Epidermal melanocyte (primary cell): ENCODE results near the gene B9D1.

ENCODE experiments used
- DNase-seq: peaks from one replicate; pipeline ENCODE4 v3.0.0; 2011; ENCODE audit warnings: low spot score; ENCODE audit not compliant: insufficient read length

B9D1 gene

GRCh38 chr17:19320876-19321275, 41.6 kb downstream of the B9D1 start:
- no peak for DNase-seq

- no peak for DNase-seq
These were observed 42.6 kb downstream of the B9D1 start for GRCh38 chr17:19319771-19320505.

- DNase-seq: no peak
These were observed 43.9 kb downstream of the B9D1 start for GRCh38 chr17:19318611-19319010.

DNA sequence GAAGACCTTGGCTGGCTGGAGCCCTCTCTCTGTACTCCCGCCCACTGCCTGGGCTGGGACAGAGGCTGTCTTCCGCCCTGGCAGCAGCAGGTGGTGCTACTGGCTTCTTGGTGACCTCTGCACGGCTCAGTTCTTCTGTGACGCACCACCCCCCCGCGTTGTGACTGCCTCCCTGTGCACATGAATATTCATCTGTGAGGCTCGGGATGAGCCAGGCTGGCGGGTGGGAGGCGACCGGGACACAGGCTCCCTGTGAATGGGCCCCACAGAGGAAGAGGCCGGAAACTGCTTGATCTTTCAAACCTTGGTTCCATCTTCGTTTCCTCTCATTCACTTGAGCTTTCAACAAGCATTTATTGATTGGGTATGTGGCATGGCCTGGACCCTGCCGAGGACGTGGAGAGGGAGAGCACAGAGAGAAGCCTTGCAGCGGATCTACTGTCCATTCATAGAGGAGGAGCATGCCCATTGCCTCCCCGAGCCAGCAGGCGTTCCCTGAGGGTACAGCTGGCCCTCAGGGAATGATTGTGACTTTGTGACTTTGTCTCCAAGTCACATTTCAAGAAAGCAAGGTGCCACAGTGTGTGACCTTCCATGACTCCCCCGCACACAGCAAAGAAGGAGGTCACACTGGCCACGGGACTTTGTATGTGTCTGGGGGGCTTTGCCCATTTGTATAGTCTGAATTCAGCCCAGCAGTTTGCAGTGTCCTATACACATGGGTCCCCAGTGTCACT, 45.0 kb downstream of the B9D1 start:
- no peak for DNase-seq

DNA sequence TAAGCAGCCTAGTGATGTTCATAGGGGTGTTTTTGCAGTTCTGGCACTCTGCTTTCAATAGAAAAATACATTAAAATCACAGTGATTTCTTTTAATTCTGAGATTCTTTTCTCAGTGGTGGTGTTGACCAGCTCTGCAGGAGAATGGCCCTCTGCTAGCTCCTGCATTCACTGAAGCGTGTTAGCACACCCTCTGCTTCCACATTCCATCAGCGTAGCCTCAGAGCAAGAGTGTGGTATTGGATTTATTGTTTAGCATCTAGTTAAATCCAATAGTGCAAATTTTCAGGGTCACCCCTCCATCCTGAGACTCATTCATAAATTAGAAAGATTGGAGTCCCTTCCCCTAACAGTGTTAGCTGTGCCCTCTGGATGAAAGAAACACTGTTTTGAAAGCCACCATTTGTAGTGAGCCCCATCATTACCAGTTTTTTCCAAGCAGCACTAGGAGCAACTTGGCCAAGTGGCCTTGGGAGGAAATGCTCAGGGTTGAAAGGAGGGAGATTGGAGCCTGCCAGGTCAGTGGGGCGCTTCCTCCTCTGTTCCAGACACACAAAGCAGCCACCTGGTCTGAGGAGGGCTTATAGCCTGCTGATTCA, 45.7 kb downstream of the B9D1 start:
- no peak for DNase-seq

DNA sequence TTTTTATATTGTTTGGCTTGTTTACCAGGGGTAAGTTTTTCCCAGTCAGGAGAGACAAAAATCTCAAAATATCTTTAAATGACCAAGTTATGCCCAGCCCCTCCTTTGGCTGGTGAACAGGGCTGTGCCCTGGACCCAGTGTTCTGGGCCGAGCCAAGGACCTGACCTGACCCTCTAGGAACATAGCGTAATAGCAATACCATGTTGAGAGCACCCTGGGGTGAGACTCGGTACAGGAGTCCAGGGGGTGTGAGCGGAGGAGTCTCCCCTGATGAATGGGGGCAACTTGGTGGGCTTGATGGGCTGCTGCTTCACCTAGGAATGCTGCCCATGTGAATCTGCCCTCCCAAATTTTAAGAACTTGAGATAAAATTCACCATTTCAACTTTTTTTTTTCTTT, 47.4 kb downstream of the B9D1 start:
- DNase-seq: no peak

DNA sequence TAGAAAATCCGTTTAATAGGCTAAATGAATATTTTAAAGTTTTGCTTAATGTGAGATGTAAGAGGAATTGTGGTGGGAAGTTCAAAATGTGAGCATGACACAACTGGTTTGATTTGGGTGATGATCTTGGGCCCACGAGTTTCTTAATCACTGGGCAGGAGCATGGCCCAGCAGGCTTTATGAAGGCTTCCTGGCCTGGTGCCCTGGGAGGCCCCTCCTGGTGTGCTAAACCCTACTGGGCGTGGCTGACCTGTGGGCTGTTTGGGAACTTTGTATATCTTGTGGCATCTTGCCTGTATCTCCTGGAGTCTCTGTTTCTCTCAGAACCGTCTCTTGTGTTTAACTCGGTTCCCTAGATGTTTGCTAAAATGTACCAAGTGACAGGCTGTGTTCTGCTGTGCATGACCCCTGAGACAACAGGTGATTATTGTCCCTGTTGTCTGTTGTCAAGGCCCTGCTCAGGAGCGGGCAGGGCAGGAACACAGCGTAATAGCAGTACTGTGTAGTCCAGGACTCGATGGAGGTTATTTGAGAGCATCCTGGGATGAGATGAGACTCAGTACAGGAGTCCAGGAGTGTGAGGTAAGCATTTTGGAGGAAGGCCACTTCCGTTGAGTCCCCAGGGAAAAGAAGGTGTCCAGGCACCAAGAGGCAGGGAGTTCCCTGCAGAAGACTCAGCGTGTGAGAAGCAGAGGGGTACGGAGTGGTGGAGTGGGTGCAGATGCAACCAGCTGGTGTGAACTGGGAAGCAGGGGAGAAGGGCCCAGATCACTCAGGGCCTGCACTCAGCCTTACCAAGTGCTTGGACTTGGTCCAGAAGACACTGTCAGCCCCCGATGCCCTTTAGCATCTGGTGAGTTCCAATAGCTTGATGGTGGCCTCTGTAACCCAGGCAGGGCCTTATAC, 48.5 kb downstream of the B9D1 start:
- DNase-seq: no peak

DNA sequence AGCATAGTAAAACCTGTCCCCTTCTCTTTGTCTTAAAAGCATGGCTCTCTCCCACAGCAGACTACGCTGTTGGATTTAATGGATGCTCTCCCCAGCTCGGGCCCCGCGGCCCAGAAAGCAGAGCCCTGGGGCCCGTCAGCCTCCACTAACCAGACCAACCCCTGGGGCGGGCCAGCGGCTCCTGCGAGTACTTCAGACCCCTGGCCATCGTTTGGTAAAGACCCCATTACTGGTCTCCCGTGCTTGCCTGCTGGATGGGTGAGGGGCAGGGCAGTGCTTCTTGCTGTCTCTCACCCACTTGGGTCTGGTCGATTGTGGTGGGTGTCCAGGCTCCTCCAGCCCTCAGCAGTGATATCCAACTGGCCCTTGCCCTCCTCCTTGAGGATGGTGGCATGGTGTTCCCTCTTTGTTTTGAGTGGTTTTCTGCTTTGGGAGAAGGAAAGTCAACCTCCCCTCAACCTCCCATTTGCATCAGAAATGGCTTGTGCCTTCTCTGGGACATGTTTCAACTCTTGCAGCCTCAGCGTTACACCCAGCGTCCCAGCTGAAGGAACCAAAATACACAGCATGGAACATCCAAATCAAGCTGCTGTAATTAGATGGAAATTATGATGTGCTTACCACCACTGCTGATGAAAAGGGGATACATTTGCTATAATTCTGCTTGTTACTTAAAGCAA, 49.3 kb downstream of the B9D1 start:
- no peak for DNase-seq

GRCh38 chr17:19312406-19312805, 50.1 kb downstream of the B9D1 start:
- DNase-seq: no peak

- no peak for DNase-seq
These were observed 50.9 kb downstream of the B9D1 start for GRCh38 chr17:19311421-19312215.

- DNase-seq: no peak
These were observed 51.5 kb downstream of the B9D1 start for GRCh38 chr17:19311016-19311415.

DNA sequence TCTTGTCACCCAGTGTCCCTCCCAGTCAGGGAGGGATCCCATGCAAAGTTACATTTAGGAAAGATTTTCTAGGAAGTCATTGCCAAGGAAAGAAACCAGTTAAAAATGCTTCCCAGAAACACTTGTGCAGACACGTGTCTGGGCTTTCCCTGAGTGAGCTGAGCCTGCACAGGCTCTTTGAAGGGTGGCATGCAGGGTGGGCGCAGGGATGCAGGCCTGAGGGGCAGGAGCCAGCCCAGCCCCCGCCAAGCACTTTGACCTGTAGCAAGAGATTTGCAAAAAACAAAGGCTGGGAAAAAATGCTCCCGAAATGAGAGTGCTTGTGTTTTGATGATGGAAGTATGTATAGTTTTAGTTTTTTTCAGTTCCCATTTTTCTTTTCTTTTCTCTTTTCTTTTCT, 52.4 kb downstream of the B9D1 start:
- DNase-seq: no peak

DNA sequence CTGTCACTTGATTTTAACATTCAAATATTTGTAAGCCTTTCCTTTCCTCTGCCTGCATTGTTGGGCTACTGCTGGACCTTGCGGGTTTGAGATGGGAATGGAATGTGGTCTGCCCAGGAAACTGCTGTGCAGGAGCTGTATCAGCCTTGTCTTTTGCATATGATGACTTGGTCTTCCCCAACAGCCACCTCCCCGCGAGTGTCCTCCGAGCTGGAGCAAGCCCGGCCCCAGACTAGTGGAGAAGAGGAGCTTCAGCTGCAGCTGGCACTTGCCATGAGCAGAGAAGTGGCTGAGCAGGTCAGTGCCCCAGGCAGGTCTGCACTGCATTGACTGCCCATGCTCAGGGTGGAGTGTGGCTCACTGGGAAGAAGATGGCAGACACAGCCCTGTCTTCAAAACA, 52.8 kb downstream of the B9D1 start:
- no peak for DNase-seq

DNA sequence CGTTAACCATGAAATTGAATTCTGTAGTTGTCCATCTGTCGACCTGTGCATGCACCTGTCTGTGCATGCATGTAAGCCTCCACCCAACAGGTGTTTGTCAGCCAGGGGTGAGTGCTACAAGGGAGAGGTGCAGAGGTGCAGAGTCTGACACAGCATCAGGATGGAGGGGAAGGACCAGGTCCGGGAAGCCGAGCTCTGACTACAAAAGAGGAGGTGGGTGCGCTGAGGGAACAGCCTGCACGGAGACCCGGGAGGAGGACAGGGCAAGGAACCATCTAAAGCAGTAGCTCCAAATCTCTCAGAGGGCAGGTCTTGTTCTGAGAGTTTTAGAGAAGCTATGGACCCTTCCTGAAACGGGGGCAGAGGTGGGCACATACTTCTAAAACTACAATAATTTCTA, 54.1 kb downstream of the B9D1 start:
- DNase-seq: no peak

DNA sequence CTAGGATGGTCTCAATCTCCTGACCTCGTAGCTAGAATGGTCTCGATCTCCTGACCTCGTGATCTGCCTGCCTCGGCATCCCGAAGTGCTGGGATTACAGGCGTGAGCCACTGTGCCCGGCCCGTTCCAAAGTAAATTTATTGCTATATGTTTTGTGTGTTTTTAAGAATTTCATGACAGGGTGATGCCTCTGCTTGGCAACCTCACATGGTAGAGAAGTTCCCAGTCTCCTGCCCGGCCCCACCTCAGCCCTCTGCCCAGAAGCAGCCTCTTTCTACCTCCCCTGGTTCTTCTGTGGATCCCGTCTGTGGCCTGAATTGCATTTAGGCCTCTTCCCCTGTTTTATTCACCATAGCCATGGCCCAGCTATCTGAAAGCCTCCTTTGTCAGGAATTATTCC, 55.0 kb downstream of the B9D1 start:
- DNase-seq: no peak

GRCh38 chr17:19306160-19307111, 56.1 kb downstream of the B9D1 start:
- DNase-seq: no peak

DNA sequence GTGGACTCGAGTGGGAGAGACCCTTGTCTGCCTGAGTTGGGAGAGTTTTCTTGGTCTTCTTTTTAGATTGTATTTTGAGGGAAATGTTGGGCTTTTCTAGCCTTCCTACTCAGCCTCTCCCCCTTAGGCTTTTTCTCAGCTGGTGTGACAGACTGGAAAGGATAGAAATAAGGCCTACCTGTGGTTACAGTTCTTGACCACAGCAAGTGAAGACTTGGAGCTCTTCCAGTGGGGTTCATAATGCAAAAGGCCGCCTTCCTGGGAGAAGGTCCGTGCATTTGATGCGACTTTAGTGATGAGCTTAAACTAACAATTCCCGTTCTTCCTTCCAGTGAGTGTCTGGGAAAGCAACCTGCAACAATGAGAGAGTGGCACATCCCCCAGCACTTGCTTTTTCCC, 56.8 kb downstream of the B9D1 start:
- DNase-seq: no peak

DNA sequence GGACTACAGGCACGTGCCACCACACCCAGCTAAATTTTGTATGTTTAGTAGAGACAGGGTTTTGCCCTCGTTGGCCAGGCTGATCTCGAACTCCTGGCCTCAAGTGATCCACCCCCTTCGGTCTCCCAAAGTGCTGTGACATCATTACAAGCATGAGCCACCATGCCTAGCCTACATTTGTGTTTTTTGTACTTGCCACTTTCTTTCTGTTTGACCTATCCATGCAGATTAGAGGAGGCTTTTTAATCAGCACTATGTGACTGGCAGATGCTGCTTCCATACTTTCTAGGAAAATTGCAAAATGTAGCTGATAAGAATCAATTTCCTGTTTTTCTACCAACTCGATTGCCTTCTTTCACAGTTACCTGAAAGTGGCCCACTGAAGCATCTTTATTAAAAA, 57.3 kb downstream of the B9D1 start:
- no peak for DNase-seq

- DNase-seq: no peak
These were observed 57.8 kb downstream of the B9D1 start for GRCh38 chr17:19304751-19305150.
